Esophagus muscularis mucosa (tissue), 4 donors: ENCODE measurements around the gene SH3BGRL2. TPM values are rescaled to one million over a fixed set of nuclear protein-coding genes. Genes with fewer than 3 reads are reported as not detected.

Source experiments
- DNase-seq: peaks from one replicate; pipeline ENCODE4 v3.0.0-alpha.2; 2017; ENCODE audit errors: extremely low spot score
- H3K27ac ChIP-seq, 4 donors: fragments of 200-600 bp; sonication (generic); replicated peaks in 1 of 4; 1 replicate in 3 of 4; 2 replicates in 1 of 4; pipeline ENCODE4 v1.5.1; 2016 to 2019; ENCODE audit warnings: mild to moderate bottlenecking in 1 of 4
- H3K27me3 ChIP-seq, 4 donors: fragments of 200-600 bp; sonication (generic); one replicate each; pipeline versions ENCODE4 v1.5.1 to v1.6.0; 2016 to 2019
- H3K36me3 ChIP-seq, 4 donors: fragments of 200-600 bp; sonication (generic); one replicate each; pipeline ENCODE4 v1.5.1; 2016 to 2019
- H3K4me1 ChIP-seq, 4 donors: fragments of 200-600 bp; sonication (generic); one replicate each; pipeline ENCODE4 v1.5.1; 2016 to 2019
- H3K4me3 ChIP-seq, 4 donors: fragments of 200-600 bp; sonication (generic); 1 replicate in 2 of 4; 2 replicates in 2 of 4; pipeline ENCODE4 v1.5.1; 2016 to 2019; ENCODE audit warnings: mild to moderate bottlenecking in 4 of 4, moderate library complexity in 1 of 4
- H3K9me3 ChIP-seq, 4 donors: fragments of 200-600 bp; sonication (generic); 1 replicate in 3 of 4; 2 replicates in 1 of 4; pipeline ENCODE4 v1.5.1; 2016 to 2019
- EP300 ChIP-seq: sonication (generic); formaldehyde crosslinking; IDR thresholded peaks from one replicate; pipeline ENCODE4 v1.6.1; 2017; ENCODE audit warnings: antibody characterized with exemption
- POLR2A ChIP-seq: fragments of 450-650 bp; IDR thresholded peaks from one replicate; pipeline ENCODE4 v1.6.1; 2017; ENCODE audit warnings: antibody characterized with exemption, moderate library complexity, mild to moderate bottlenecking, low read depth
- POLR2AphosphoS5 ChIP-seq, 2 donors: sonication (generic); formaldehyde crosslinking; IDR thresholded peaks; one replicate each; pipeline ENCODE4 v1.6.1; 2017; ENCODE audit warnings: antibody characterized with exemption in 2 of 2
- WGBS: methylation state at CpG from one replicate; pipeline ENCODE4 v1.1.5; 2018; 5-methylcytosine and 5-hydroxymethylcytosine counted together
- intact Hi-C: fragments of 100-400 bp; cut with DNase I; formaldehyde crosslinking; loops from one replicate; pipeline ENCODE4 v1.15.1; 2023
- total RNA-seq, 4 donors: library from RNA; depleted of rRNA; stranded (reverse); fragments of >200 nt; gene quantifications; one replicate each; pipeline versions ENCODE4 v1.1.0 to v1.2.1, GENCODE V29; 2016
- TF ChIP-seq, protein P1 (sequence below), 3 experiments: fragments of 200-600 bp in 2 of 3; fragments of 450-650 bp in 1 of 3; sonication (generic) in 2 of 3; IDR thresholded peaks; one replicate each; pipeline ENCODE4 v1.5.1; 2017 to 2019; ENCODE audit warnings: antibody characterized with exemption in 3 of 3, mild to moderate bottlenecking in 2 of 3, moderate library complexity in 1 of 3

The SH3BGRL2 gene
- total RNA-seq, 4 donors from 2014 or later: 22.8 to 34.1 (median 31.6) TPM

DNA sequence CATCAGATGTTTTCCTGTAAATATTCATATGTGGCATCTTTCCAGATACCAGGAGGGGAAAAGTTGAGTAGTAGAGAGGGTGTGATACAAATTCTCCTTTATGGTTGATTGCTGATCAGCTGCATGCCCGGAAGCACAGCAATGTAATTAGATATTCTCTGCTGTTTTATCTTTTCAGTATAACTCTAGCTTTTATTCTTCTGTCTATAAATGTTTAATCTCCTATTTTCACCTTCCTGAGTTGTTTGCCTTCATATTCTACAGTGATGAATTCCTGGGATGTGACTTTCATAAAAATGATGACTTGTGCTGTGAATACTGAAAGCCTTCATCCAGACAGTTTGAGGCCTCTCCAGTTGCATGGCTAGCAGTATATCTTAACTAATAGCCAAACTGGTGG is 53.7 kb downstream of the SH3BGRL2 start:
- 81% methylated on average over 1 of the region's 1 CpG for WGBS
- no peak overlapping the region for H3K27ac ChIP-seq
- TF ChIP-seq POLR2A: no peak
- no peak for TF ChIP-seq POLR2AphosphoS5 (IDR thresholded peaks at IDR 0.05)
- TF ChIP-seq, protein P1, sequence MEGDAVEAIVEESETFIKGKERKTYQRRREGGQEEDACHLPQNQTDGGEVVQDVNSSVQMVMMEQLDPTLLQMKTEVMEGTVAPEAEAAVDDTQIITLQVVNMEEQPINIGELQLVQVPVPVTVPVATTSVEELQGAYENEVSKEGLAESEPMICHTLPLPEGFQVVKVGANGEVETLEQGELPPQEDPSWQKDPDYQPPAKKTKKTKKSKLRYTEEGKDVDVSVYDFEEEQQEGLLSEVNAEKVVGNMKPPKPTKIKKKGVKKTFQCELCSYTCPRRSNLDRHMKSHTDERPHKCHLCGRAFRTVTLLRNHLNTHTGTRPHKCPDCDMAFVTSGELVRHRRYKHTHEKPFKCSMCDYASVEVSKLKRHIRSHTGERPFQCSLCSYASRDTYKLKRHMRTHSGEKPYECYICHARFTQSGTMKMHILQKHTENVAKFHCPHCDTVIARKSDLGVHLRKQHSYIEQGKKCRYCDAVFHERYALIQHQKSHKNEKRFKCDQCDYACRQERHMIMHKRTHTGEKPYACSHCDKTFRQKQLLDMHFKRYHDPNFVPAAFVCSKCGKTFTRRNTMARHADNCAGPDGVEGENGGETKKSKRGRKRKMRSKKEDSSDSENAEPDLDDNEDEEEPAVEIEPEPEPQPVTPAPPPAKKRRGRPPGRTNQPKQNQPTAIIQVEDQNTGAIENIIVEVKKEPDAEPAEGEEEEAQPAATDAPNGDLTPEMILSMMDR (IDR thresholded peaks at IDR 0.05): no peak
- TF ChIP-seq EP300: no peak
- no peak for DNase-seq
- intact Hi-C loops: no loop called here
- no peaks in the 10 kb centered on the region for H3K36me3 ChIP-seq
- H3K9me3 ChIP-seq: no peaks in the 10 kb centered on the region
- no peaks in the 10 kb centered on the region for H3K27me3 ChIP-seq
- H3K4me3 ChIP-seq: no peak overlapping the region
- peaks cover 11 to 21% (median 13%) of the 10 kb centered on the region in 4 donors for H3K4me1 ChIP-seq

DNA sequence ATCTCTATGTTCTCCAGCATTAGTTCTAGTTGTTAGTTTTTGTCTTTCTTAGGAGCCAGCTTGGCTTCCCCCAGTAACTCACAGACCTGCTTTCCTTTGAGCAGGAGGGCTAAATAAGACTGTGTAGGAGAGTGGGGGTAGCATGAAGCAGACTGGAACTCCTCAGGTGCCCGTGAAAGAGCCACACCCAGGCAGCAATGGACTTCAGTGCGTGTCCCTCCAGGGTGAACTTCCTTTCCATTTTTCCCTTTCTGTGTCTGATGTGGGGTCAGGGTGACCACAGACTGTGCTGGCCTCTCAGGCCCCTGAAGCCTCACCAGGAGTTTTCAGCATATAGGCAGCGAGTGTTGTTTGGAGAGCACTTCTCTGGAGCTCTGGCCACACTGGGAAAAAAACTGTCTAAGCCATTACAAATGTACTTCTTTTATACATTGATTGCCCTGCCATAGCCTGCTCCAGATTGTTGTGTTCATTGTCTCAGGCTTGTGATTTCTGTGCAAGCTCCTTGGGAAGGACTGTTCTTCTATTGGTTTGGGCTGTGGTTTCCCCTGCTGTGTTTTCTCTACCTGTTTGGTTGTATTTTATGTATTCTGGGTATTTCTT is 55.7 kb downstream of the SH3BGRL2 start:
- Histone ChIP-seq H3K4me1 (peaks cover 11 to 21% (median 13%) of the 10 kb centered on the region in 4 donors), H3K27ac (no peak overlapping the region), H3K36me3 (no peaks in the 10 kb centered on the region), H3K27me3 (no peaks in the 10 kb centered on the region), H3K9me3 (no peaks in the 10 kb centered on the region), H3K4me3 (no peak overlapping the region)
- WGBS: 72% methylated on average over 3 of the region's 3 CpGs
- intact Hi-C loops: no loop called here
- no peak for DNase-seq
- TF ChIP-seq EP300 (no peak), POLR2A (no peak), POLR2AphosphoS5 (IDR thresholded peaks at IDR 0.05) (no peak)
- TF ChIP-seq, protein P1 (IDR thresholded peaks at IDR 0.05): no peak

DNA sequence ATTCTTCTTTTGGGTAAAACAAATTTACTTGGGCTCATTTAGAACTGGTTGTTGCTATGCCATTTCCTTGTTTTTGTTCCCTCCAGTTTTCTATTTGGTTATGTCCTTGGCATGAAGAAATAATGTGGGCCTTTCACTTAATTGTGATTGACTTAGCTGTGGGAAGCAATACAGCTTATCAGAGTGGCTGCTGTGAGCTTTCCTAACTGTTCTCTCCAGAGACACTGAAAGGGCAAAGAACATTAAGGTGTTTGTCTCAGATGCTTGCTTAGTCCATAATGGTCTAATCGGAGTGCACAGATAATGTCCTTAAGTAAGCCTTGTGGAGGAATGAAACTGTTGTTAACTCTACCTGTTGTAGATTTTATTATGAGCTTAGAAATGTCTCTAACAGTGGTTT is 56.6 kb downstream of the SH3BGRL2 start:
- no peaks in the 10 kb centered on the region for H3K36me3 ChIP-seq
- 78% methylated on average over 1 of the region's 1 CpG for WGBS
- H3K4me1 ChIP-seq: peaks cover 11 to 21% (median 13%) of the 10 kb centered on the region in 4 donors
- H3K27ac ChIP-seq: no peak overlapping the region
- no peak for TF ChIP-seq POLR2AphosphoS5 (IDR thresholded peaks at IDR 0.05)
- TF ChIP-seq EP300: no peak
- TF ChIP-seq POLR2A: no peak
- TF ChIP-seq, protein P1 (IDR thresholded peaks at IDR 0.05): no peak
- no peaks in the 10 kb centered on the region for H3K9me3 ChIP-seq
- no peaks in the 10 kb centered on the region for H3K27me3 ChIP-seq
- DNase-seq: no peak
- intact Hi-C loops: no loop called here
- no peak overlapping the region for H3K4me3 ChIP-seq

DNA sequence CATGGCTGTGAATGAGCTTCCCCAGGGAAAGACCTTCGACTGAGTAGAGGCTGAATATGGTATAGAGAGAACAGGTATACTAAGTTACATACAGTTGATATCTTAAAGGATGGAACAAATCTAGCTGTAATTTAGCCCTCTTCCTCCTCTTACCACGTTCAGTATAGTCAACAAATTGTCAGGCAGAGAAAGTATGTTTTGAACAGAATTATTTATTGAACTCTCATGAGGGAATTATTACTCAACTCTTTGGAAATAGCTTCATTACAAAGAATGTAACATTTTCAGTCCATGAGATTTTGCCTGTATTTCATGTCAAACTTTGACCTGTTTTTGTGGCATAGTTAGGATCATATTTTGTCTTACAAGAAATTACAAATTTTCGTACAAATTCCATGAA is 63.0 kb downstream of the SH3BGRL2 start:
- intact Hi-C loops: no loop called here
- DNase-seq: no peak
- H3K27ac ChIP-seq: no peak overlapping the region
- WGBS: 65% methylated on average over 3 of the region's 3 CpGs
- H3K4me3 ChIP-seq: no peak overlapping the region
- no peaks in the 10 kb centered on the region for H3K27me3 ChIP-seq
- no peak for TF ChIP-seq POLR2AphosphoS5 (IDR thresholded peaks at IDR 0.05)
- TF ChIP-seq, protein P1 (IDR thresholded peaks at IDR 0.05): no peak
- no peak for TF ChIP-seq POLR2A
- no peak for TF ChIP-seq EP300
- no peaks in the 10 kb centered on the region for H3K9me3 ChIP-seq
- peaks cover 0 to 7% (median 0%) of the 10 kb centered on the region in 4 donors for H3K4me1 ChIP-seq
- H3K36me3 ChIP-seq: peaks cover 0 to 4% (median 0%) of the 10 kb centered on the region in 4 donors
